GM18858 (cell line): ENCODE data around the gene IGFBP2.
A peak's percentile ranks its signal among the peaks of the same experiment; 100 is the strongest.

Source experiments
- ATAC-seq: cut with Tn5 transposase; IDR thresholded peaks from one replicate; pipeline ENCODE4 v1.9.1; 2021; ENCODE audit not compliant: unreplicated experiment

Gene IGFBP2

DNA sequence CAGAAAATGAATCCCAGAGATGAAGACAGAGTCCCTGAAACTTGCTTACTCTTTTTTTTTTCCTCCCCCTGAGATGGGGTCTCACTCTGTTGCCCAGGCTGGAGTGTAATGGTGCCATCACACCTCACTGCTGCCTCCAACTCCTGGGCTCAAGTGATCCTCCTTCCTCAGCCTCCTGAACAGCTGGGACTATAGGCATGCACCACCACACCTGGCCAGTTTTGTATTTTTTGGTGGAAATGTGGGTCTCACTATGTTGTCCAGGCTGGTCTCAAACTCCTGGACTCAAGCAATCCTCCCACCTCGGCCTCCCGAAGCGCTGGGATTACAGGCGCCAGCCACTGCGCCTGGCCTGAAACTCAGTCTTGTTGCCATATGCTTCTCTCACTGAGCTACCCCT is 27.8 kb downstream of the IGFBP2 start:
- no peak for ATAC-seq

DNA sequence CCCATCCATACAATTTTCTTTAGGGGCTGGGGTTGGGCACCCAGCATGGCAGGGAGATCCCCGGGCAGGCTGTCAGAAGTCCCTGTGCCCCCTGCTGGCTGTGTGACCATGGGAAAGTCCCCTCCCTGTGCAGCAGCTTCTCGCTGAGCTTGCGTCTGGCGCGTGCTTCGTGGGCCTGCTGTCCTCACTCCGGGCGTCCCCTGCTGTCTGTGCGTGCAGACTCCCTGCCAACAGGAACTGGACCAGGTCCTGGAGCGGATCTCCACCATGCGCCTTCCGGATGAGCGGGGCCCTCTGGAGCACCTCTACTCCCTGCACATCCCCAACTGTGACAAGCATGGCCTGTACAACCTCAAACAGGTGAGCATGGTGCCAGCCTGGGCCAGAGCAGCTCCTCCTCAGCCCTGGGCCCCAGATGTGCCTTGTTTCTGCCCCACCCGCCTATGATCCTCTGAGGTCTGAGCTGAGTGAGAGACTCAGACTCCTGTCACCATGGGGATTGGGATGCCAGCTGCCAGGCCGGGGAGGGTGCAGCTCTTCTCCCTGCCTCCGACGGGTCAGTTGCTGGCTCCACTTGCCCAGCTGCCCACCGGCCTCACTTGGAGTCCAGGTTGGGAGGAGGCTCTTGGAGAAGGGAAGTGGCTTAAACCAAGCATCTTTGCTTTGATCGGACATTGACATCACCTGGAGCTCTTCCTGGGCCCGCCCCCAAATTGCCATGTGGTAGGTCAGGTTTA is 28.6 kb downstream of the IGFBP2 start:
- ATAC-seq: no peak

DNA sequence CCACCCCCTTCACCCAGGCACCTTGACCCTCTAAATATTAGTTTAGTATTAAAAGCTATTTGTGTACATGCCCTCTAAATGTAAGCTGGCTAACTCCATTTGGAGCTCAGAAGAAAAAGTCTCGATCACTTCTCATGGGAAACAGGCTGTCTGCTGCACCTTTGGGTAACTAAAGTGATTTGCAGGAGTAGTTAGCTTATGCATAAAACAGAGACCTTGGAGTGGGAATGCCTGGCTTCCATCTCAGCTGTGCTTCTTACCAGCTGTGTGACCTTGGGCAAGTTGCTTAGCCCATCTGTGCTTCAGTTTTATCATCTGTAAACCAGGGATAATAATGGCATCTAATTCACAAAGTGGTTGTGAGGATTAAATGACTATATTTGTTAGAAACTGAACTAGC is 29.9 kb downstream of the IGFBP2 start:
- no peak for ATAC-seq

DNA sequence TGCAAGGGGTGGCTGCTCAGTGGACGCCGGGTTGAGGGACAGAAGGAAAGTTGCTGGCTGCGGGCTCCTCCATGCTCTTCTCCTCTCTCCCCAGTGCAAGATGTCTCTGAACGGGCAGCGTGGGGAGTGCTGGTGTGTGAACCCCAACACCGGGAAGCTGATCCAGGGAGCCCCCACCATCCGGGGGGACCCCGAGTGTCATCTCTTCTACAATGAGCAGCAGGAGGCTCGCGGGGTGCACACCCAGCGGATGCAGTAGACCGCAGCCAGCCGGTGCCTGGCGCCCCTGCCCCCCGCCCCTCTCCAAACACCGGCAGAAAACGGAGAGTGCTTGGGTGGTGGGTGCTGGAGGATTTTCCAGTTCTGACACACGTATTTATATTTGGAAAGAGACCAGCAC is 30.6 kb downstream of the IGFBP2 start:
- no peak for ATAC-seq

- no peak for ATAC-seq
Measured at GRCh38 chr2:216664593-216665034, 31.4 kb downstream of the IGFBP2 start.

DNA sequence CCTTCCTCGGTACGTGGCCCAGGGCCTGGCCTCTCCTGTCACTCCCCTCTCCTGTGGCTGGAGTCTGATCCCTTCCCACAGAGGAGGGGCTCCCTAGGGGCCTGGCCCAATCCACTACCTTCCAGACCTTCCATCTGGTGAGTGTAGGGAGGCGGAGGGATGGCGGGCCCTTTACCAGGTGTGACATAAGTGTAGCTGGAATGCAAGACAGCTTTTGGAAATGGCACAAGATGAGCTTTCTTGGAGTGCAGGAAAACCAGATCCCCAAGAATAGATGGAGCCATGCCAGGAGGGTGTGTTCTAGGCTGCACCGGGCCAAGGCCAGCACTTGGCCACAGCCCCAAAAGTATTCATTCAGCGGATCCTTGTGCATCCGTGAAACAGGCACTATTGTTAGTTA is 32.0 kb downstream of the IGFBP2 start:
- no peak for ATAC-seq

DNA sequence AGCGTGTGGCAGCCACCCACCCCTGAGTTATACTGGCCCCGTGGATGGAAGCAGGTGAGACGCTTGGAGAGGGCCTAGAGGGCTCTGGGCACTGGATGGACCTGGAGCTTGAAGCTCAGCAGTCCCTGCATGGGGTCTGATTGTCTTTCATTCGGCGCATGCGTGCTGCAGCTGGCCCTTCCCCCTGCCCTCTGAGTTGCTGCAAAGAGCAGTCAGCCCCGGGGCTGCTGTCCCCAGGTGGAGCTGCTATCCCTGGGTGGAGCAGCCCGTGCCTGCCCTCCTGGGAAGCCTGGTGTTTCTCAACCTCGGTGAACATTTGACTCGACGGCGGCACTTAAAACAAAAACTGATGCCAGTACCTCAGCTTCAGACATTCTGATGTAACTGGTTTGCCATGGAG is 32.5 kb downstream of the IGFBP2 start:
- no peak for ATAC-seq

DNA sequence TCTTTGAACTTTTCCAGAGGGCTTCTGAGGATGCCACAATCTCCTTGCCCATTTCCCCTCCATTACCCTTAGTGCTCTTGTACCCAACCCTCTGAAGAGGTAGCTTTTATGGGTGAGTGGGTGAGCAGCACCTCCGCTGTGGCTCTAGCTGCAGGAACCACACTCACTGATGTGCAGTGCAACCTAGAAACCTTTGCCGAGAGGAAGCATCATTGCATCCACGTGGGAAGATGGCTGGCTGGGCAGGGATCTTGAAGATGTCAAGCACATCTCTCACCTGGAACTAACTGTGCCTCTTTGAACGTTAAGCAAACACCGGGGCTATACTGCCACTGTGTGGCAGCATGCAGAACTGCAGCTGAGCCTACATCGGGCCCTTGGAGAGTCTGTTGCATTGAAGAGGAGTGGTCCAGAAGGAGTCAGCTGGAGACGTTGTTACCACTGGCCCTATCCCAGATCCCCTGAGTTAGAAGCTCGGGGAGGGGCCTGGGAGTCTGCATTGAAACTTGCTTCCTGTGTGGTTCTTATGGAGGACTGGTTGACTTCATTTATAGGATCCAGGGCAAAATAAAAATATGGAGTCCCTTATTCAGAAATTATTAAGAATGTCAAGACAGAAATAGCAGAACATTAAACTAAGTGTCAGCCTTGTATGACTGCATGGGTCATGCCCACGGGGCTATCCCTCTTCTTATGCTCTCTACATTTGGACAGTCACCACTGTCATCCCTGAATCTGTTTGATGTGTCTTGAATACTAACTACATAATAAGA is 33.4 kb downstream of the IGFBP2 start:
- ATAC-seq: peak; percentile 63

DNA sequence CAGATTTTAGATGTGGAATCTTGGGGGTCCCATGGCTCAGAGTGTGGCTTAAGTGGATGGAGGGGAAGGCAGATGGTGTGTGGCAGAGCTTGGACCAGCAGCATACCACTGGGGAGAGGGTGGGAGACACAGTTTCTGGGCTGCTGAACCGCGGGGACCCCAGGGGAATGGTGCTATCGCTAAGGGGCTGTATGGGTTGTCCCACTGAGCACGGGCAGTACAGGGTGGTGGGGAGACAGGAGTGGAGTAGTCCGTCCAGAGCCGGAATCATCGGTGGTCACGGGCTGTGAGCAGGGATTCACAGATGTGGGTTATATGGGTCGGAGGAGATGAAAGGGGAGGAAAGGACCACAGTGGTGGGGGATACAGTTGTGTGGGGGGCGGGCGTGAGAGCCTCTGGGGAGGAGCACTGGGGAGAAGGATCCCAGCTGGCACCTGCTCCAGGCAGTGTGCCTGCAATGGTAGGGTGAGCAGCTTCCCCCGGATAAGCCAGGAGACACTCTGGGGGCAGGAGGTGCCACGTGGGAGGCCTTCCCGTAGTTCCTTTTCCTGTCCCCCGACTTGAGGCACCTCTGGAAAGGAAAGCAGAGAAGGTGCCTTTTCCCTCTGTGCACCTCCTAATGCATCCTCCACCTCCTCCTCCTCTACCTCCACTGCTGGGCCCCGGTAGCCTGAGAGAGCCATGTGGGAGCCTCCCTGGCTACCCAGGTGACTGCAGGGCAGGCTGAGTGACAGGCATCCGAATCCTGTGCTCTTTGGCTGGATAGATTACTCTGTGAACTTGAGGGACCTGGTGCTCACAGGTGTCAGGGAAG is 37.3 kb downstream of the IGFBP2 start:
- no peak for ATAC-seq

DNA sequence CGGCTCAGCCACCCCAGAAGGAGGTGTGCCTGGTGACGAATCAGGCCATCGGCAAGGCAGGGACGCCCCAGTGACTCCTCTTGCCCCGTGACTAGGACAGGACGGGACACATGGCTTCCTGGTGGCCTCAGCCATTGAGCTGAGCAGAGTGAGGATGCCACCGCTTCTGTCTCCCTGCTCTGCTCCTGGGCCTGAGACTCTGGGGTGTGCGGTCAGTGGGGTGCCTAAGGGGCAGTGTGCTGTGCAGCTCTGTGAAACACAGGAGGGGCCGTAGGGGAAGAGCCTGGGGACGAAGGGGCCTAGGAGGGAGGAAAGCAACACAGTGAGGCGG is 37.8 kb downstream of the IGFBP2 start:
- ATAC-seq: no peak

DNA sequence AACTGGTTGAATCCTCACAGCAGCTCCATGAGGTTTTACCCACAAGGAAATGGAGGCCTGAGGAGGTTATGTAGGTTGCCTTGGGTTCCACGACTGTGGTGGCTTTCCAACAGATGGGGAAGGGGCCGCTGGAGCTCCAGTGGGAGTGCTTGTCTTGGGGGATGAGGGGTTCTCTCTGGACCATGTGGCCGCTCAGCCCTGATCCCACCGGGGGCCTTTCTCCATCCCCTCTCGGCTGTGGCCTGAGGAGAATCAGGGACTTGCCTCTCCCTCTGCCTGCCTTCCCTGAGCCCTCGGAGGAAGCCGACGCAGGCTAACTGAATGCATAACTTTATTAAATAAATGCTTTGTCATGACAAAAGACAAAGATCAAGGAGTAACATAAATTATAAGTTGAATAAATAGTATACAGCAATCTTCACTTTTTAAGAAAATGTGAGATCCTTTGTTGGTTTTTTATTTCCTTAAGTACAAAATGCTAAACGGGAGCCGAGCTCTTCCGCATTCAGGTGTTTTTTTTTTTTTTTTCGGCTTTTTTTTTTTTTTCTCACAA is 38.6 kb downstream of the IGFBP2 start:
- no peak for ATAC-seq

GRCh38 chr2:216672466-216672865 is 39.2 kb downstream of the IGFBP2 start:
- no peak for ATAC-seq

- ATAC-seq: no peak
Measured at GRCh38 chr2:216673021-216673420, 39.8 kb downstream of the IGFBP2 start.

- no peak for ATAC-seq
Measured at GRCh38 chr2:216673609-216674008, 40.4 kb downstream of the IGFBP2 start.

- no peak for ATAC-seq
Measured at GRCh38 chr2:216674376-216674775, 41.2 kb downstream of the IGFBP2 start.

DNA sequence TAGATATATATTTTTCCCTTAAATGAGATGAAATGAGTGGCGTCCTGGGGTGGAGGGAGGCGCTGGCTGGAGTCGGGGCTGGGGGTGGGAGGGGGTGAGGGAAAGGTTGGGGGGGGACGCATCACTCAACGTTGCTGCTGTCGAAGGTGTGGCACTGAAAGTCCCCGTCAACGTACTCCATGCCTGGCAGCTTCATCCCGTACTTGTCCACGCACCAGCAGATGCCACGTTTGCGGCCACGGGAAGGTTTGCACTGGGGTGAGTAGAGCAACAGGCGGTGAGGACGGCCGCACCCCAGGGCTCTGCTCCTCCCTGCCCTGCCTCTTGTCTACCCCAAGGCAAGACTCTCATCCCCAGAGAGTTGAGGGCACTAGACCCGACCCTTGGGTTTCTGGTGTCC is 43.4 kb downstream of the IGFBP2 start:
- no peak for ATAC-seq

GRCh38 chr2:216677439-216678097 is 44.3 kb downstream of the IGFBP2 start:
- no peak for ATAC-seq

- ATAC-seq: no peak
Measured at GRCh38 chr2:216678098-216678465, 44.9 kb downstream of the IGFBP2 start.

- ATAC-seq: no peak
Measured at GRCh38 chr2:216678813-216679657, 45.8 kb downstream of the IGFBP2 start.

- ATAC-seq: no peak
Measured at GRCh38 chr2:216679658-216680024, 46.4 kb downstream of the IGFBP2 start.
